SU-DHL-6 (cell line): Measurements from ENCODE around the gene TMEM151A.
"Not testable (repeated sequence)": the region's sequence is repeated elsewhere in the genome, so short reads cannot be mapped to it uniquely, and the experiment has no call there.

Experiments
- H2AFZ ChIP-seq: fragments of 200-600 bp; sonication (generic); 2 replicates; pipeline ENCODE4 v1.6.1; 2014; ENCODE audit warnings: low read depth, mild to moderate bottlenecking, moderate library complexity, mixed read lengths, antibody characterized with exemption, low read length; ENCODE audit not compliant: severe bottlenecking
- H3F3A ChIP-seq: fragments of 200-600 bp; shearing (Covaris generic); 2 replicates; pipeline ENCODE4 v1.6.0; 2016; ENCODE audit warnings: antibody characterized with exemption, mild to moderate bottlenecking; ENCODE audit not compliant: insufficient read depth
- H3K27ac ChIP-seq: fragments of 200-600 bp; sonication (generic); 2 replicates; pipeline ENCODE4 v1.5.1; 2016; ENCODE audit warnings: low read depth, mild to moderate bottlenecking, low read length, moderate library complexity, mixed read lengths
- H3K27me3 ChIP-seq: fragments of 200-600 bp; sonication (generic), shearing (Covaris generic); 2 replicates; pipeline ENCODE4 v1.6.0; 2014; ENCODE audit warnings: mild to moderate bottlenecking, low read length
- H3K36me3 ChIP-seq: fragments of 200-600 bp; sonication (generic); 2 replicates; pipeline ENCODE4 v1.6.1; 2014; ENCODE audit warnings: mild to moderate bottlenecking, low read length, mixed read lengths
- H3K4me2 ChIP-seq: fragments of 300-600, 200-600 bp; shearing (Covaris generic), sonication (generic); 2 replicates; pipeline ENCODE4 v1.6.0; 2014; ENCODE audit warnings: low read length, low read depth, mild to moderate bottlenecking; ENCODE audit not compliant: poor library complexity, severe bottlenecking
- H3K4me3 ChIP-seq: fragments of 200-600 bp; sonication (generic); 2 replicates; pipeline ENCODE4 v1.5.1; 2014; ENCODE audit warnings: antibody characterized with exemption, low read length, mild to moderate bottlenecking, mixed read lengths; ENCODE audit not compliant: insufficient read depth, poor library complexity, severe bottlenecking
- H3K79me2 ChIP-seq: fragments of 200-600 bp; sonication (generic); 2 replicates; pipeline ENCODE4 v1.6.1; 2014; ENCODE audit warnings: mild to moderate bottlenecking, low read length, moderate library complexity; ENCODE audit not compliant: insufficient read depth
- H3K9ac ChIP-seq: fragments of 200-600 bp; sonication (generic); 2 replicates; pipeline ENCODE4 v1.7.0; 2014; ENCODE audit warnings: mild to moderate bottlenecking, low read length
- H3K9me2 ChIP-seq: fragments of 200-600 bp; sonication (generic); replicated peaks from 2 replicates; pipeline ENCODE4 v1.6.1; 2014; ENCODE audit warnings: low read length; ENCODE audit not compliant: insufficient read depth
- H3K9me3 ChIP-seq: fragments of 200-600 bp; sonication (generic); 2 replicates; pipeline ENCODE4 v1.6.1; 2014; ENCODE audit warnings: low read length, mixed read lengths; ENCODE audit not compliant: insufficient read depth
- H4K20me1 ChIP-seq: fragments of 200-600 bp; sonication (generic); 2 replicates; pipeline ENCODE4 v1.6.1; 2014; ENCODE audit warnings: low read depth, mild to moderate bottlenecking, antibody characterized with exemption, low read length, moderate library complexity, mixed read lengths
- EZH2phosphoT487 ChIP-seq: fragments of 200-600 bp; sonication (generic), shearing (Covaris generic); conservative IDR thresholded peaks from 2 replicates; pipeline ENCODE4 v1.6.1; 2018; ENCODE audit warnings: mild to moderate bottlenecking, antibody characterized with exemption, low read length, moderate library complexity, mixed read lengths
- TF ChIP-seq, protein P1 (sequence below): fragments of 200-600 bp; sonication (generic); IDR thresholded peaks from one replicate; pipeline ENCODE4 v1.5.1; 2017; ENCODE audit warnings: antibody characterized with exemption, mild to moderate bottlenecking, low read length, moderate library complexity; ENCODE audit not compliant: insufficient read depth, poor library complexity, severe bottlenecking

Gene TMEM151A

DNA sequence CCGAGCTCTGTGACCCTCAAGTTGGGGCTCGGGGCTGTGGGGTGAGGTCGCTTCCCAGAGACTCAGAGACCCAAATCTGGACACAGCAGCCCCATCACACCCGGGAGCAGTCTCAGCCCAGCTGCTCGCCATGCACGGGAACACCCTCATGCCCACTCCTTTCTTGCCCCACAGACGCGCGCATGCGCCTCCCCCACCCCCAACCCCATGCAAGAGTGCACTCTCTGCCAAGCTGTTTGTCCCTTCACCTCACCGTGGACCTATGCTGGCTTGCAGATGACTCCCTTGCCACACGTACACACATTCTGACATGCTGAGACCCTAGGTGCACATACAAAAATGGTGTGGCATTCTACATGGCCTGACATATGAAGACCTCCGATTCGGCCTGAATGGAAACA, 25.6 kb downstream of the TMEM151A start:
- Histone ChIP-seq H2AFZ (no peak overlapping the region), H3K4me2 (no peak overlapping the region), H3K9me2 (no peaks in the 10 kb centered on the region), H3F3A (no peaks in the 10 kb centered on the region), H3K4me3 (no peak overlapping the region), H3K36me3 (no peaks in the 10 kb centered on the region), H3K9ac (no peak overlapping the region), H3K27ac (no peak overlapping the region), H3K79me2 (no peaks in the 10 kb centered on the region), H3K9me3 (no peaks in the 10 kb centered on the region), H4K20me1 (no peaks in the 10 kb centered on the region), H3K27me3 (no peaks in the 10 kb centered on the region)
- TF ChIP-seq EZH2phosphoT487: no peak
- TF ChIP-seq, protein P1, sequence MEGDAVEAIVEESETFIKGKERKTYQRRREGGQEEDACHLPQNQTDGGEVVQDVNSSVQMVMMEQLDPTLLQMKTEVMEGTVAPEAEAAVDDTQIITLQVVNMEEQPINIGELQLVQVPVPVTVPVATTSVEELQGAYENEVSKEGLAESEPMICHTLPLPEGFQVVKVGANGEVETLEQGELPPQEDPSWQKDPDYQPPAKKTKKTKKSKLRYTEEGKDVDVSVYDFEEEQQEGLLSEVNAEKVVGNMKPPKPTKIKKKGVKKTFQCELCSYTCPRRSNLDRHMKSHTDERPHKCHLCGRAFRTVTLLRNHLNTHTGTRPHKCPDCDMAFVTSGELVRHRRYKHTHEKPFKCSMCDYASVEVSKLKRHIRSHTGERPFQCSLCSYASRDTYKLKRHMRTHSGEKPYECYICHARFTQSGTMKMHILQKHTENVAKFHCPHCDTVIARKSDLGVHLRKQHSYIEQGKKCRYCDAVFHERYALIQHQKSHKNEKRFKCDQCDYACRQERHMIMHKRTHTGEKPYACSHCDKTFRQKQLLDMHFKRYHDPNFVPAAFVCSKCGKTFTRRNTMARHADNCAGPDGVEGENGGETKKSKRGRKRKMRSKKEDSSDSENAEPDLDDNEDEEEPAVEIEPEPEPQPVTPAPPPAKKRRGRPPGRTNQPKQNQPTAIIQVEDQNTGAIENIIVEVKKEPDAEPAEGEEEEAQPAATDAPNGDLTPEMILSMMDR: no peak

DNA sequence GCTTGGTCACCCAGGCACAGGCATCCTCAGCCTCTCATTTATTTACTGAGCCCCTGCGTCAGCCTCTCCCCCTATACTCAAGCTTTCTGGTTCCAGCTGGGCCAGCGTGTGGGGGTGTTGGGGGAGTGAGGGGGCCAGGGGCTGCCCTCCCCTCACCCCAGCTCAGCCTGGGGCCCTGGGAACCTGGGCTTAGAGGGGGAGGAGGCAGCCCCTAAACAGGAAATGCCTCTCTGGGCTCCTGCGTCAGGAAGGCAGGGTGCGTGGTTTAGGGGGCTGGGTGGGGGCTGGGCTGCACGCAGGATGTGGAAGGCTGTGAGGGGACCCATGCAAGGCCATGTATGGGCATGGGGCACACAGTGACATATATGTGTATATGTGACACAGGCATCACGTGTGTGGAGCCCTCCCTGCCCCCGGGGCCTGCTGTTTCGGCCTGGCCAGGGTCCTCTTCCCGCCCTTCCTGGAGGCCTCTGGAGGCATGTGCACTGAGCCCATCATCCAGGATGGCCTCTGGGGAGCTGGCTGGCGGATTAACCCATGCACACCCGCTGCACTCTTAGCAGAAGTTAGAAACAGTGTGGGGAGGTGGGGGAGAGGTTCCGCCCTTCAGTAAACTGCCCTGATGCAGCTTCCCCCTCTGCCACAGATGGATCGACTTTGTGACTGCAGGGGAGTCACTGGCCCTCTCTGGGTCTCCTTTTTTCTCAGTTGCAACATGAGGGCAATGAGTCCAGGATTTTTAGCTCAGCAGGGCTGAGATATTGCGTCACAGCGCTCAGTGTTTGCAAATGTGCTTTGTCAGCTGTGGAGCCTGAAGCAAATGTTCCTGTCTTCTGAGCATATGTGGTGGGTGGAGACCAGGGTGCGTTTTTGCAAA, 26.3 kb downstream of the TMEM151A start:
- Histone ChIP-seq H3K4me3 (no peak overlapping the region), H3K9ac (no peak overlapping the region), H3K9me2 (no peaks in the 10 kb centered on the region), H3K27me3 (no peaks in the 10 kb centered on the region), H3K9me3 (no peaks in the 10 kb centered on the region), H3K4me2 (no peak overlapping the region), H3F3A (no peaks in the 10 kb centered on the region), H4K20me1 (no peaks in the 10 kb centered on the region), H2AFZ (no peak overlapping the region), H3K79me2 (no peaks in the 10 kb centered on the region), H3K36me3 (no peaks in the 10 kb centered on the region), H3K27ac (no peak overlapping the region)
- TF ChIP-seq, protein P1: no peak
- TF ChIP-seq EZH2phosphoT487: no peak

DNA sequence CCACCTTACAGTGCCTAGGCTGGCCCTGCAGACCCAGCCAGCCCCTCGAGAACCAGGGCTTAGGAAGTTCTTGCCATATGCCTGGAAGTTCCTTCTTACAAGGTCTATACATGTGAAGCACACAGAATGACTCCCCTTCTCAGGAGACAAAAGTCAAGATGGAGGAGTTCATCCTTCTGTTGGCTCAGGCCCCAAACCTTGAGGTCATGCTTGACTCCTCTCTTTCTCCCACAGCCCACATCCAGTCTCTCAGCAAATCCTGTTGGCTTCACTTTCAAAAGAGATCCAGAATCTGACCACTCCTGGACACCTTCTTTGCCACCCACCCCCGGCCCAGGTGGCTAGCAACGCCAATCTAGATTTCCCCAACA, 26.9 kb downstream of the TMEM151A start:
- Histone ChIP-seq H3F3A (no peaks in the 10 kb centered on the region), H3K9me3 (no peaks in the 10 kb centered on the region), H4K20me1 (no peaks in the 10 kb centered on the region), H3K4me2 (no peak overlapping the region), H3K27ac (no peak overlapping the region), H3K9me2 (no peaks in the 10 kb centered on the region), H3K79me2 (no peaks in the 10 kb centered on the region), H3K4me3 (no peak overlapping the region), H3K27me3 (no peaks in the 10 kb centered on the region), H3K36me3 (no peaks in the 10 kb centered on the region), H2AFZ (no peak overlapping the region), H3K9ac (no peak overlapping the region)
- TF ChIP-seq, protein P1: no peak
- no peak for TF ChIP-seq EZH2phosphoT487

DNA sequence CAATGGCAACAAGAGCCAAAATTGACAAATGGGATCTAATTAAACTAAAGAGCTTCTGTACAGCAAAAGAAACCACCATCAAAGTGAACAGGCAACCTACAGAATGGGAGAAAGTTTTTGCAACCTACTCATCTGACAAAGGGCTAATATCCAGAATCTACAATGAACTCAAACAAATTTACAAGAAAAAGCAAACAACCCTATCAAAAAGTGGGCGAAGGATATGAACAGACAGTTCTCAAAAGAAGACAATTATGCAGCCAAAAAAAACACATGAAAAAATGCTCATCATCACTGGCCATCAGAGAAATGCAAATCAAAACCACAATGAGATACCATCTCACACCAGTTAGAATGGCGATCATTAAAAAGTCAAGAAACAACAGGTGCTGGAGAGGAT, 28.6 kb downstream of the TMEM151A start:
- not testable (repeated sequence) for H3F3A ChIP-seq, H3K36me3 ChIP-seq, H4K20me1 ChIP-seq, H3K79me2 ChIP-seq, H3K27ac ChIP-seq, H3K4me3 ChIP-seq, H3K9me2 ChIP-seq, H2AFZ ChIP-seq, H3K9ac ChIP-seq, H3K27me3 ChIP-seq, H3K9me3 ChIP-seq, H3K4me2 ChIP-seq

DNA sequence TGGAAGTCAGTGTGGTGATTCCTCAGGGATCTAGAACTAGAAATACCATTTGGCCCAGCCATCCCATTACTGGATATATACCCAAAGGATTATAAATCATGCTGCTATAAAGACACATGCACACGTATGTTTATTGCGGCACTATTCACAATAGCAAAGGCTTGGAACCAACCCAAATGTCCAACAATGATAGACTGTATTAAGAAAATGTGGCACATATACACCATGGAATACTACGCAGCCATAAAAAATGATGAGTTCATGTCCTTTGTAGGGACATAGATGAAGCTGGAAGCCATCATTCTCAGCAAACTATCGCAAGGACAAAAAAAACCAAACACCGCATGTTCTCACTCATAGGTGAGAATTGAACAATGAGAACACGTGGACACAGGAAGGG, 29.1 kb downstream of the TMEM151A start:
- not testable (repeated sequence) for H3K27ac ChIP-seq, H3K4me3 ChIP-seq, H2AFZ ChIP-seq, H3K36me3 ChIP-seq, H3K4me2 ChIP-seq, H3K27me3 ChIP-seq, H4K20me1 ChIP-seq, H3K9ac ChIP-seq, H3K9me3 ChIP-seq, H3F3A ChIP-seq, H3K79me2 ChIP-seq, H3K9me2 ChIP-seq
